ENCODE measurements around the gene PRDM16.

Gene PRDM16

GRCh38 chr1:3032371-3033039 is 36.5 kb upstream of the PRDM16 start:
- no peak for DNase-seq (ENCODE audit: low read depth)

GRCh38 chr1:3033040-3033789 is 35.8 kb upstream of the PRDM16 start:
- peak; percentile 12 for DNase-seq (ENCODE audit: low read depth)

GRCh38 chr1:3033790-3034090 is 35.3 kb upstream of the PRDM16 start:
- DNase-seq (ENCODE audit: low read depth): no peak

GRCh38 chr1:3034162-3034561 is 34.8 kb upstream of the PRDM16 start:
- DNase-seq (ENCODE audit: low read depth): no peak

- no peak for DNase-seq (ENCODE audit: low read depth)
Measured at GRCh38 chr1:3034728-3035562, 34.1 kb upstream of the PRDM16 start.

GRCh38 chr1:3035563-3036446 is 33.2 kb upstream of the PRDM16 start:
- DNase-seq (ENCODE audit: low read depth): no peak

GRCh38 chr1:3036447-3037280 is 32.3 kb upstream of the PRDM16 start:
- DNase-seq (ENCODE audit: low read depth): no peak

GRCh38 chr1:3037281-3038040 is 31.5 kb upstream of the PRDM16 start:
- no peak for DNase-seq (ENCODE audit: low read depth)

GRCh38 chr1:3038113-3038551 is 30.9 kb upstream of the PRDM16 start:
- DNase-seq (ENCODE audit: low read depth): no peak

- DNase-seq (ENCODE audit: low read depth): no peak
Measured at GRCh38 chr1:3038571-3039181, 30.3 kb upstream of the PRDM16 start.

GRCh38 chr1:3040004-3040403 is 29.0 kb upstream of the PRDM16 start:
- no peak for DNase-seq (ENCODE audit: low read depth)

GRCh38 chr1:3042481-3042880 is 26.5 kb upstream of the PRDM16 start:
- no peak for DNase-seq (ENCODE audit: low read depth)

GRCh38 chr1:3049164-3049563 is 19.8 kb upstream of the PRDM16 start:
- no peak for DNase-seq (ENCODE audit: low read depth)

GRCh38 chr1:3049905-3050304 is 19.1 kb upstream of the PRDM16 start:
- no peak for DNase-seq (ENCODE audit: low read depth)

GRCh38 chr1:3050603-3051002 is 18.4 kb upstream of the PRDM16 start:
- no peak for DNase-seq (ENCODE audit: low read depth)

- DNase-seq (ENCODE audit: low read depth): no peak
Measured at GRCh38 chr1:3051270-3052268, 17.4 kb upstream of the PRDM16 start.

GRCh38 chr1:3052501-3052900 is 16.5 kb upstream of the PRDM16 start:
- DNase-seq (ENCODE audit: low read depth): no peak

- no peak for DNase-seq (ENCODE audit: low read depth)
Measured at GRCh38 chr1:3053366-3053980, 15.5 kb upstream of the PRDM16 start.
